Activated CD4-positive, alpha-beta memory T cell treated with anti-CD3 and anti-CD28 coated beads for 36 hours (primary cell): ENCODE measurements around the gene LRRC3C. TPM values are rescaled to one million over a fixed set of nuclear protein-coding genes. Genes with fewer than 3 reads are reported as not detected.

Experiments used
- CTCF ChIA-PET: fragments of 350-600 bp; sonication (Branson Sonifier 250); formaldehyde crosslinking; loops from one replicate; lab custom pipeline; 2021; ENCODE audit warnings: antibody characterized with exemption, inconsistent platforms; lab: Charles Lee
- POLR2A ChIA-PET: fragments of 350-600 bp; sonication (Branson Sonifier 250); formaldehyde crosslinking; loops from one replicate; lab custom pipeline; 2021; ENCODE audit warnings: antibody characterized with exemption; lab: Charles Lee
- DNase-seq: peaks from one replicate; pipeline ENCODE4 v3.0.0-alpha.2; 2020
- H3K27ac Mint-ChIP-seq: one replicate; pipeline ENCODE4 v1.8.0; 2021; ENCODE audit warnings: mixed read lengths
- H3K27me3 Mint-ChIP-seq: one replicate; pipeline ENCODE4 v1.8.0; 2021; ENCODE audit warnings: mixed read lengths
- H3K36me3 Mint-ChIP-seq: one replicate; pipeline ENCODE4 v1.8.0; 2021; ENCODE audit warnings: mixed read lengths
- H3K4me1 Mint-ChIP-seq: one replicate; pipeline ENCODE4 v1.8.0; 2021; ENCODE audit warnings: low read depth, mixed read lengths
- H3K4me3 Mint-ChIP-seq: one replicate; pipeline ENCODE4 v1.8.0; 2021; ENCODE audit warnings: mild to moderate bottlenecking, mixed read lengths
- H3K9me3 Mint-ChIP-seq: one replicate; pipeline ENCODE4 v1.8.0; 2021; ENCODE audit warnings: mixed read lengths
- intact Hi-C: fragments of 100-400 bp; cut with micrococcal nuclease; formaldehyde crosslinking; loops from one replicate; pipeline ENCODE4 v1.15.1; 2023
- total RNA-seq, 2 experiments: library from RNA; stranded (reverse); gene quantifications; one replicate each; pipeline ENCODE4 v1.2.3, GENCODE V29; 2021

LRRC3C gene
- total RNA-seq, 2 experiments from 2014 or later, result not detected

DNA sequence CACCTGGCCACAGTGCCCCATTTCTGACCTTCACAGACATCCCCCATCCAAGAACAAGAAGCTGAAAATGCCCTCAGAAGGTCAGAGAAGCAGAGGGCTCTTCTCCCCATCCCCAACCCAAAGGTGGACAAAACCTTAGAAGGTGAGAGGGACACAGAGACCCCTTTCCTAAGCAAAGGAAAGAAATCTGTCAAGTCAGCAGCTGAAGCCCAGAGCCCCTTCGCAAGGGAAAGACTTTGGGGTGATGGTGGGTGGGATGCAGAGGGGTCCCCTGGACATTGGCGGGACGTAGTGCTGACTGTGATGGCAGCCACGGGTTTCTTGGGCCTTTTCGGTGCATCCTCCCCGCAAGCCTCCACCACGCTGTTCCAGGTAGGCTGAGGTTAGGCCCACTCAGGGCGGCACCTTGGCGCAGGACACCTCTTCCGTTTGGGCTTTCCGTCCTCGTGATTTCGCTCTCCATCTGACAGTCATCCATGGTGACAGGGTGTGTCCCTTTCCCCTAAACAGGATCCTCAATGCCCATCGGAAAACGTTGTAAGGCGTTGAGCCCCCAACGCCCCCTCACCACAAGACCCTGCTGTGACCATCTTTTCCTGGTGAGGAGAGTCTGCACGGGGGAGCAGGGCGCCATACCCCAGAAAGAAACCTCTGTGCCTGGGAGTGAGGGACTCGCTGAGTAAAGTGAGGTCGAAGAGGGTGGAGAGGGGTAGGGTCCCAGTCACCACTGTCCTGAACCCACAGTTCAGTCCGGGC is 24.6 kb downstream of the LRRC3C start:
- peaks cover 6% of the 10 kb centered on the region for H3K4me1 Mint-ChIP-seq
- intact Hi-C loops, result loop anchor here (2.0 kb wide), 2 partner anchors 25 to 85 kb away; partner anchors contain the start of genes LRRC3C and ORMDL3
- no peaks in the 10 kb centered on the region for H3K27me3 Mint-ChIP-seq
- H3K36me3 Mint-ChIP-seq, result no peaks in the 10 kb centered on the region
- H3K9me3 Mint-ChIP-seq, result no peaks in the 10 kb centered on the region
- CTCF ChIA-PET, result no interaction called here
- POLR2A ChIA-PET, result no interaction called here
- H3K27ac Mint-ChIP-seq, result no peak overlapping the region
- H3K4me3 Mint-ChIP-seq, result peak overlapping the region; percentile 39
- no peak for DNase-seq

DNA sequence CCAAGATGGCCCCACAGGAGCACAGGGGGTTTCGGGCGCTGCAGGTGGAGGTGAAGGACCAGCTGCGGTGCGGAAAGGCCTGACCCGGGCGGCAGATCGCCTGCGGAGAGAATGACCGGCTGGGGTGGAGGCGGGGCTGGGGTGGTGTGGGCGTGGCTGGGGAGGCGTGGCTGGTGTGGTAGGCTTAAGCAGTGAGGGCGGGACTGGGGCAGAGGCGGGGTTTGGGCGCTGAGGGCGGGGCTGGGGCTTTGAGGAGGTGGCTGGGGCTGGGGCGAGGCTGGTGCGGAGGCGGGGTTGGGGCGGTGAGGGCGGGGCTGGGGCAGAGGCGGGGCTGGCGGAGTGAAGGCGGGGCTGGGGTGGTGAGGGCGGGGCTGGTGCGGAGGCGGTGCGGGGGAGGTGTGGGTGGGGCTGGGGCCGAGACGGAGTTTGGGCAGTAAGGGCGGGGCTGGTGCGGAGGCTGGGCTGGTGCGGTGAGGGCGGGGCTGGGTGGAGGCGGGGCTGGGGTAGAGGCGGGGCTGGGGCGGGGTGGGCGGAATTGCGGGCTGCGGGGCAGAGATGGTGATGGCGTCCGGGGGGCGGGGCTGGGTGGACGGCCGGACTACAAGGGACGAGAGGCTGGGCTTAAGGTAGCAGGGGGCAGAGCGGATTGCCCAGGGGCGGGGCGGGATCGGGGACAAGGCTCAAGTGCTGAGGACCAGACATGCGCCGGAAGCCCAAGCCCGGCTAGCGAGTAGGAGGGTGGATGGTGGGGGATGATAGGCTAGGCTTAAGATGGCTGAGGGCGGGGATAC is 25.3 kb downstream of the LRRC3C start:
- intact Hi-C loops, result loop anchor here (1.0 to 2.0 kb wide), 3 partner anchors 26 to 86 kb away; partner anchors contain the start of genes LRRC3C, ORMDL3 and PSMD3
- Mint-ChIP-seq H3K4me1 (peaks cover 6% of the 10 kb centered on the region), H3K9me3 (no peaks in the 10 kb centered on the region), H3K4me3 (peak overlapping the region; percentile 76), H3K27ac (peak overlapping the region; percentile 73), H3K27me3 (no peaks in the 10 kb centered on the region), H3K36me3 (no peaks in the 10 kb centered on the region)
- ChIA-PET POLR2A (no interaction called here), CTCF (interaction anchor here (1.1 to 1.9 kb wide), 2 partner anchors 28 to 331 kb away, joined by 7 to 8 read pairs; partner anchors contain the start of gene PSMD3)
- peak; percentile 98 for DNase-seq

DNA sequence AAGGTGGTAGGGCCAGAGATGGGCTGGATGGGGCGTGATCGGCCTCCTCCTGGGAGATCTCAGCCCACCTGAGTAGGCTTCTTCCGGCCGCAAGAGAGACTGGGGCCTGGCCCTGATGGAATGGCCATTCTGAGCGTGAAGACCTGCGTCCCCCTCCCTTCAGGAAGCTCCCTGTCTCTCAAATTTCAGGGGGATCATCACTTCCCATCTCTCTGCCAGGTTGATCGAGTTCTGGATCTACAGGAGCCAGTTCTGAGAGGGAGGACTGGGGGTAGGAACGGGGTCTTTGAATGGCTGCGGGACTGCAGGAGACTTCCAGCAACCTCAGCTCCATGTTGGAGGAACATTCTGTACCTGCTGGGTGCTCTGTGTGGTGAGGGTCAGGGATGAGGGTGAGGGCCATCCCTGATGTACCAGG is 25.9 kb downstream of the LRRC3C start:
- DNase-seq, result no peak
- Mint-ChIP-seq H3K4me1 (peaks cover 6% of the 10 kb centered on the region), H3K27ac (peak overlapping the region; percentile 73), H3K4me3 (peak overlapping the region; percentile 76), H3K36me3 (no peaks in the 10 kb centered on the region), H3K9me3 (no peaks in the 10 kb centered on the region), H3K27me3 (no peaks in the 10 kb centered on the region)
- intact Hi-C loops, result loop anchor here (1.0 to 2.0 kb wide), 3 partner anchors 27 to 87 kb away; partner anchors contain the start of genes LRRC3C, ORMDL3 and PSMD3
- POLR2A ChIA-PET, result no interaction called here
- CTCF ChIA-PET, result interaction anchor here (1.1 to 1.9 kb wide), 3 partner anchors 27 to 332 kb away, joined by 5 to 8 read pairs (median 7); partner anchors contain the start of gene PSMD3

DNA sequence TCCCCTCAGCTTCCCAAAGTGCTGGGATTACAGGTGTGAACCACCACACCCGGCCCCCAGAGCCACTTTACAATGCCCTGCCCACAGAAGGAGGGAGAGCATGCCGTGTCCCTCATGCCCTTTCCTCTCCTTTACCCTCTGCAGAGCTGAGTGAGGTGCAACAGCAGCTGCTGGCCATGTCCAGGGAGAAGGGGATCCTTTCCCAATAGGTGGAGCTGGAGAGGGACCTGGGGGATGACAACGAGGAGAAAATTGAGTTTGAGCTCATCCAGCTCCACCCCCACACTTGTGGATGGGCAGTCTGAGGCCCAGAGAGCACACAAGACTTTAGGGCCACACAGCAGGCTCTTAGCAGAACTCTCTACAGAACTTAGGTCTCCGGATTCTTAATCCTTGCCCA is 27.3 kb downstream of the LRRC3C start:
- no peak for DNase-seq
- CTCF ChIA-PET, result interaction anchor here (0.6 to 1.9 kb wide), 6 partner anchors 25 to 333 kb away, joined by 3 to 8 read pairs (median 5); partner anchors contain the start of gene PSMD3
- no peak overlapping the region for H3K4me3 Mint-ChIP-seq
- H3K4me1 Mint-ChIP-seq, result peaks cover 10% of the 10 kb centered on the region
- no peaks in the 10 kb centered on the region for H3K36me3 Mint-ChIP-seq
- no peaks in the 10 kb centered on the region for H3K9me3 Mint-ChIP-seq
- intact Hi-C loops, result no loop called here
- H3K27ac Mint-ChIP-seq, result no peak overlapping the region
- POLR2A ChIA-PET, result no interaction called here
- no peaks in the 10 kb centered on the region for H3K27me3 Mint-ChIP-seq

DNA sequence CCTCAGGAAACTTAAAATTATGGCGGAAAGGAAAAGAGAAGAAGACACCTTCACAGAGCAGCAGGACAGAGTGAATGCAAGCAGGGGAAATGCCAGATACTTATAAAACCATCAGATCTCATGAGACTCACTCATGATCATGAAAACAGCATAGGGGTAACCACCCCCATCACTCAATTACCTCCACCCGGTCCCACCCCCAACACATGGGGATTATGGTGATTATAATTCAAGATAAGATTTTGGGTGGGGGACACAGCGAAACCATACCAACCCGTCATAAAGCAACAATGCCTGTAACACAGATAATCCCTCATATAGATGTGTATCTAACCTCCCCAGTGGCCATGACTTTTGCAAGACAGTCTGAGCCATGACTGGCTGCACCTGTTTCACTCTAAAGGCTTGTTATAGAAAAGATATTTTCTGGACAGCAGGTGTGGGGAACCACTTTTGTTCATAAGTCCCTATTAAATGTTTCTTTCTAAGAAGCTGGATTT is 28.2 kb downstream of the LRRC3C start:
- ChIA-PET CTCF (interaction anchor here (0.9 to 5.3 kb wide), 3 partner anchors 18 to 334 kb away, joined by 3 to 77 read pairs (median 37); partner anchors contain the start of gene PSMD3), POLR2A (no interaction called here)
- intact Hi-C loops, result no loop called here
- Mint-ChIP-seq H3K4me1 (peaks cover 10% of the 10 kb centered on the region), H3K9me3 (no peaks in the 10 kb centered on the region), H3K27me3 (no peaks in the 10 kb centered on the region), H3K36me3 (no peaks in the 10 kb centered on the region), H3K27ac (no peak overlapping the region), H3K4me3 (no peak overlapping the region)
- no peak for DNase-seq

DNA sequence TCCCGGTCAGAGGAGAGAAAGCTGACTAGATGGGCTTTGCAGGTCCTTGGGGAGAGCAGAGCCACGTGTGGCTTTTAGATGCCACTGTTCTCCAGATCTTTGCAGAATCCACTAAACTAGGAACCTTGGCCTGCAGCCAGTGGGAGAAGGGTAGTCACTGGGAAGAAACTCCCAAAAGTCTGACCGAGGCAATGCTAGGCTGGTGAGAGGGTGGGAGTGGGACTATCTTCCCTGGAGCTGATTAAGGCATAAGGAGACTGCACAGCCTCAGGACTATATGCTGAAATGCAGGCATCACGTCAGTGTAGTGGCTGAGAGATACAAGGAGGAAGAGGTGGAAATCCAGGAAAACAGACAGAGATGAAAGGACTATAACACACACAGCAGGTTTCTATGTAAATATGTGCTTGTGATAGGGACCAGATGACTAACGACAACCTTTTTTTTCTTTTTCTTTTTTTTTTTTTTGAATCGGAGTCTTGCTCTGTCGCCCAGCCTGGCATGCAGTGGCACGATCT is 33.1 kb downstream of the LRRC3C start:
- no peak for DNase-seq
- no peak overlapping the region for H3K4me3 Mint-ChIP-seq
- POLR2A ChIA-PET, result no interaction called here
- H3K9me3 Mint-ChIP-seq, result no peaks in the 10 kb centered on the region
- no peaks in the 10 kb centered on the region for H3K27me3 Mint-ChIP-seq
- CTCF ChIA-PET, result interaction anchor here (5.3 kb wide), 1 partner anchor 18 kb away, joined by 77 read pairs; the partner anchor contains the start of gene PSMD3
- no peak overlapping the region for H3K27ac Mint-ChIP-seq
- intact Hi-C loops, result no loop called here
- no peaks in the 10 kb centered on the region for H3K36me3 Mint-ChIP-seq
- peaks cover 19% of the 10 kb centered on the region for H3K4me1 Mint-ChIP-seq

DNA sequence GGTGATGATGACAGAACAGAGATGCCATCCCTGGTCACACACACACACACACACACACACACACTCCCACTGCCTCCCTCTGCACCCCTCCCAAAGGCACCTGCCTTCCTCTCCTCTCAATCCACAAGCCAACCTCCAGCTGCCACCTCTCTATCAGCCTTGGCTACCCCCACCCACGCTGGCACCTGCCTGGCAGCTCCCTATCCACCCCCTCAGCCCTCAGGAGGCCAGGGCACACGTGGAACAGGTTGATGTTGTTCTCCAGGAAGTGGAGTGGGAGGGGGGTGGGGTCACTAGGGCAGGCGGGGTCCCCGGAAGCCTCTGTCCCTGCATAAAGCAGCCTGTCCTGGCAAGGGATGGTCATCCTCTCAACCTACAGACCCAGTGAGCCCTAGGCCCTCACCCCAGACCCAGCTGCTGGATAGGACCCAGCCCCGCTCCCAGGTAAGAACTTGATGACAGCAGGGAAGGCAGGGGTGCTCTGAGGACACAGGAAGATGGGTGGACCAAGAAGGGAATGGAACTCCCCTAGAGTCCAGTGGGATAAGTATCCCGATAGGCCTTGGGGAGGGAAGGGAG is 35.2 kb downstream of the LRRC3C start, which contains the start of gene GSDMA:
Gene GSDMA, plus strand, starts transcription at position 363 of the 579 bp plus-strand sequence. CDS start 2,684 bp downstream, outside the sequence.
- H3K27me3 Mint-ChIP-seq, result no peaks in the 10 kb centered on the region
- no peaks in the 10 kb centered on the region for H3K9me3 Mint-ChIP-seq
- no peaks in the 10 kb centered on the region for H3K36me3 Mint-ChIP-seq
- H3K4me3 Mint-ChIP-seq, result no peak within 1 kb of the TSS
- H3K4me1 Mint-ChIP-seq, result peaks cover 24% of the 10 kb centered on the region
- ChIA-PET POLR2A (no interaction called here), CTCF (interaction anchor here (0.7 to 1.0 kb wide), 4 partner anchors 18 to 339 kb away, joined by 3 read pairs; partner anchors contain the start of gene PSMD3)
- no peak for DNase-seq
- peak within 1 kb of the TSS; percentile 40 for H3K27ac Mint-ChIP-seq
- intact Hi-C loops, result no loop called here

DNA sequence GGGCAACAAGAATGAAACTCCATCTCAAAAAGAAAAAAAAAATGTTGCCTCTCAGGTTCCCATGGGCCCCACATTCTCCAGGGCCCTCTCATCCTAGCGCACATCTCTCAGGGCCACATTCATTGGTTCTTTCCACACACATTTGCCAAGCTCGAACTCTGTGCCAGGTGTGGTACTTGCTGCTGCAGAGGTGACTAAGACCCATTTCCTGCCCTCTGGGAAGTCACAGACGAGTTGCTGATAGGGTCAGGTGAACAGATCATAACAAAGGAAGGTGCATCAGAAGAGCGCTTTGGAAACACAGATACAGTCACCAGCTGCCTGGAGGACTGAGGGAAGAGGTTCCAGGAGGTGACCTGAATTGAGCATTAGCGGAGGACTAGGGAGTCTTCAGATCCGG is 36.3 kb downstream of the LRRC3C start:
- Mint-ChIP-seq H3K9me3 (no peaks in the 10 kb centered on the region), H3K27me3 (no peaks in the 10 kb centered on the region), H3K4me1 (peaks cover 24% of the 10 kb centered on the region), H3K4me3 (no peak overlapping the region), H3K36me3 (no peaks in the 10 kb centered on the region), H3K27ac (peak overlapping the region; percentile 40)
- peak; percentile 53 for DNase-seq
- ChIA-PET POLR2A (interaction anchor here (0.7 kb wide), 1 partner anchor 37 kb away, joined by 3 read pairs; no protein-coding TSS in a partner anchor), CTCF (interaction anchor here (0.7 to 1.1 kb wide), 2 partner anchors 91 to 436 kb away, joined by 3 read pairs; no protein-coding TSS in a partner anchor)
- intact Hi-C loops, result no loop called here

DNA sequence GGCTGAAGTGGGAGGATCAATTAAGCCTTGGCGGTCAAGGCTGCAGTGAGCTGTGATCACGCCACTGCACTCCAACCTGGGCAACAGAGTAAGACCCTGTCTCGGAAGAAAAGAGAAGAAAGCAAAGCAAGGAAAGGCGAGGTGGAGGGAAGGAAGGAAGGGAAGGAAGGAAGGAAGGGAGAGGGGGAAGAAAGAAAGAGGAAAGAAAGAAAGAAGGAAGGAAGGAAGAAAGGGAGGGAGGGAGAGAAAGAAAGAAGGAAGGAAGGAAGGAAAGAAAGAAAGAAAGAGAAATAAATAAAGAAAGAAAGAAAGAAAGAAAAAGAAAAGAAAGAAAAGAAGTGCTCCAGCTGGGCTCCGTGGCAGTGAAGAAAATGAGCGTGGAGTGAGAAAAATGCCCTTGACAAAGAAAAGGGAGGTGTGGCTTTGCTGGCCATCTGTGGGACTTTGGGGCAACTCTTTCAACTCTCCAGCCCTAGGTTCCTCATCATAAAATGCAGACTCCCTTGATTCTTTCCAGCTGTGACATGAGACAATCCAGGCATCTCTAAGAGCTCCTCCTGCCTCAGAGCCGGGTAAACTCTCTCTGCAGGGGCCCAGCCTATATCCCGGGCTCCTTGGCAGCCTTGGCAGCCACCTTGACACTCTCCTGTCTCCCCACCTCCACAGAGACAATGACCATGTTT is 37.6 kb downstream of the LRRC3C start:
- peaks cover 3% of the 10 kb centered on the region for H3K27me3 Mint-ChIP-seq
- CTCF ChIA-PET, result interaction anchor here (0.6 to 1.6 kb wide), 3 partner anchors 48 to 212 kb away, joined by 3 to 5 read pairs (median 3); no protein-coding TSS in a partner anchor
- H3K4me1 Mint-ChIP-seq, result peaks cover 21% of the 10 kb centered on the region

DNA sequence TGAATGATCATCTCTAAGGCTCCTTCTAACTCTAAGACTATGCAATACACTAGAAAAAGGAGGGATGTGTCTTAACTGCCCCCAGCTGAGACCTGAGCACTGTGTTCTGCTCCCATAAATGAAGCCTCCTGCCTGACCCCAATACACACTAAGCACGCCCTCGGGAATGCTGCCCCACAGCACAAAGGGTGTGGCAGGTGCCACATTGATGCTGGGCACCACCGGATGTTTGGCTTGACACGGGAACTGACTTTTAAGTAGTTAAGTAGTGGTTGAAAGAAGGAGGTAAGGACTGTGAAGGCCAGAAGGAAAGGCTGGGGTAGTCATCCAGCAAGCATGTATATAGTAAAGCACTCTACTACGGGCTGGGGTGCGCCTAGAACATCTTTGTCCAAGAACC is 39.2 kb downstream of the LRRC3C start:
- no peak overlapping the region for H3K4me3 Mint-ChIP-seq
- intact Hi-C loops, result no loop called here
- ChIA-PET CTCF (no interaction called here), POLR2A (interaction anchor here (0.6 kb wide), 1 partner anchor 136 kb away, joined by 4 read pairs; no protein-coding TSS in a partner anchor)
- no peak overlapping the region for H3K27ac Mint-ChIP-seq
- peaks cover 11% of the 10 kb centered on the region for H3K27me3 Mint-ChIP-seq
- H3K9me3 Mint-ChIP-seq, result no peaks in the 10 kb centered on the region
- H3K36me3 Mint-ChIP-seq, result no peaks in the 10 kb centered on the region
- no peak for DNase-seq
- peaks cover 23% of the 10 kb centered on the region for H3K4me1 Mint-ChIP-seq

More for the DNA sequence above, 37.6 kb downstream of the LRRC3C start:
- Mint-ChIP-seq H3K27ac (no peak overlapping the region), H3K9me3 (no peaks in the 10 kb centered on the region), H3K36me3 (no peaks in the 10 kb centered on the region), H3K4me3 (no peak overlapping the region)
- POLR2A ChIA-PET, result no interaction called here
- DNase-seq, result no peak
- intact Hi-C loops, result no loop called here
